NT2/D1 (cell line): Measurements from ENCODE around the gene FBRSL1.

Experiments
- SUZ12 ChIP-seq: IDR thresholded peaks from 2 replicates; pipeline ENCODE4 v1.6.1; 2011; ENCODE audit not compliant: insufficient read length, insufficient read depth; ENCODE audit errors: extremely low read depth
- YY1 ChIP-seq: IDR thresholded peaks from 2 replicates; pipeline ENCODE4 v1.6.1; 2011; ENCODE audit not compliant: insufficient read length, insufficient read depth

DNA sequence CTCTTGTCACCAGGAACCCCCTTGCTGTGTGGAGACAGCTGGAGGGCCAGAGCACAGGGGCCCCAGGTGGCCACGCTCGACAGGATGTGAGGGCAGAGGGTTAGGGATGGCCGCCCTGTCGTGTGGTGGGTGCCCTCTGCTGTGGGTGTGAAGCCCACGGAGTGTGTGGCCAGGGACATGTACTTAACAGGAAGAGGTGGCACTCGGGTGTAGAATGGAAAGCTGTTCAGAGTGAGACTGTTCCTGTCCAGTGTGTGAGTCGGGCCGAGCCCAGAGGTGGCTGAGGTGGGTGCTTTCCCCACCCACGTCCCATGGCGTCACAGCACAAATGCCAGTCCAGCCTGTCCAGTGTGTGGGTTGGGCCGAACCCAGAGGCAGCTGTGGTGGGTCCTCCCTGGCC is 47.1 kb downstream of the FBRSL1 start:
- TF ChIP-seq YY1: no peak
- TF ChIP-seq SUZ12: no peak
